Panc1 (cell line): ENCODE results near the gene ZNF18. TPM values are rescaled to one million over a fixed set of nuclear protein-coding genes. Genes with fewer than 3 reads are reported as not detected.

Experiments used
- ATAC-seq: fragments of 200-7000 bp; cut with Tn5 transposase; 2 replicates; pipeline ENCODE4 v1.9.1; 2020; ENCODE audit warnings: mild to moderate bottlenecking, moderate library complexity
- BruUV-seq: library from RNA; stranded (reverse); fragments of 400-500 nt; replicated peaks from 2 replicates; lab custom pipeline; 2021; lab: Mats Ljungman, UMichigan
- CTCF ChIA-PET: fragments of 300-600 bp; sonication (Branson Sonifier 250); formaldehyde crosslinking; loops from one replicate; lab custom pipeline; 2022; ENCODE audit warnings: antibody characterized with exemption; lab: Charles Lee
- POLR2A ChIA-PET: fragments of 300-600 bp; sonication (Branson Sonifier 250); formaldehyde crosslinking; loops from one replicate; lab custom pipeline; 2022; ENCODE audit warnings: antibody characterized with exemption; lab: Charles Lee
- DNase-seq: peaks from one replicate; pipeline ENCODE4 v3.0.0-alpha.2; 2010; ENCODE audit warnings: low read depth, low spot score
- H3K27ac ChIP-seq: 2 replicates; pipeline ENCODE4 v1.5.1; 2011; ENCODE audit warnings: mild to moderate bottlenecking, low read length, inconsistent platforms
- H3K27me3 ChIP-seq: fragments of 200-500 bp; sonication (Bioruptor generic); 2 replicates; pipeline ENCODE4 v1.6.0; 2014; ENCODE audit warnings: low read length, inconsistent platforms; ENCODE audit not compliant: control insufficient read depth, insufficient read depth
- H3K36me3 ChIP-seq: fragments of 200-500 bp; sonication (Bioruptor generic); 2 replicates; pipeline ENCODE4 v1.5.1; 2014; ENCODE audit warnings: inconsistent platforms, mild to moderate bottlenecking, low read length, moderate library complexity; ENCODE audit not compliant: control insufficient read depth, insufficient read depth
- H3K4me1 ChIP-seq: 2 replicates; pipeline ENCODE4 v1.5.1; 2011; ENCODE audit warnings: inconsistent platforms, mild to moderate bottlenecking, low read length, moderate library complexity; ENCODE audit not compliant: control insufficient read depth, insufficient read depth
- H3K4me3 ChIP-seq, 2 experiments: 2 replicates each; pipeline ENCODE4 v1.5.1; 2011 to 2012; ENCODE audit warnings: low read depth in 2 of 2, low read length in 2 of 2, mild to moderate bottlenecking in 2 of 2, inconsistent platforms in 1 of 2, moderate library complexity in 1 of 2
- H3K9me3 ChIP-seq: fragments of 200-500 bp; sonication (Bioruptor generic); 2 replicates; pipeline ENCODE4 v1.5.1; 2014; ENCODE audit warnings: low read depth, mild to moderate bottlenecking, inconsistent platforms, low read length, moderate library complexity; ENCODE audit not compliant: control insufficient read depth, insufficient read depth
- POLR2AphosphoS5 ChIP-seq: IDR thresholded peaks from 2 replicates; pipeline ENCODE4 v1.6.1; 2012; ENCODE audit warnings: mild to moderate bottlenecking, low read depth, low read length, moderate library complexity
- SIN3A ChIP-seq: IDR thresholded peaks from 2 replicates; pipeline ENCODE4 v1.6.1; 2012; ENCODE audit warnings: low read depth, mild to moderate bottlenecking, low read length, moderate library complexity, borderline replicate concordance; ENCODE audit not compliant: insufficient read depth
- in situ Hi-C: cut with HindIII; loops from 2 replicates; pipeline ENCODE4 v1.10.0; 2016; ENCODE audit warnings: low sequenced_read_pairs, low pct_unique_long_range_greater_than_20kb
- intact Hi-C: fragments of 100-400 bp; cut with micrococcal nuclease; formaldehyde crosslinking; loops from one replicate; pipeline ENCODE4 v1.10.0; 2022; ENCODE audit not compliant: unreplicated experiment
- total RNA-seq: library from RNA; stranded (reverse); gene quantifications from one replicate; pipeline ENCODE4 v1.2.1, GENCODE V29; 2021; ENCODE audit not compliant: unreplicated experiment
- TF ChIP-seq, protein P1 (sequence below): fragments of 450-650 bp; IDR thresholded peaks from 2 replicates; pipeline ENCODE4 v1.5.1; 2017; ENCODE audit warnings: mild to moderate bottlenecking
- TF ChIP-seq, protein P2 (sequence below), 2 experiments: IDR thresholded peaks; 2 replicates each; pipeline ENCODE4 v1.6.1; 2011 to 2012; ENCODE audit warnings: low read depth in 2 of 2, control low read depth in 1 of 2, low read length in 1 of 2, mild to moderate bottlenecking in 1 of 2, moderate library complexity in 1 of 2; ENCODE audit not compliant: insufficient read depth in 1 of 2

ZNF18 gene
- total RNA-seq, 1 experiment from 2014 or later, result 7.4 TPM

DNA sequence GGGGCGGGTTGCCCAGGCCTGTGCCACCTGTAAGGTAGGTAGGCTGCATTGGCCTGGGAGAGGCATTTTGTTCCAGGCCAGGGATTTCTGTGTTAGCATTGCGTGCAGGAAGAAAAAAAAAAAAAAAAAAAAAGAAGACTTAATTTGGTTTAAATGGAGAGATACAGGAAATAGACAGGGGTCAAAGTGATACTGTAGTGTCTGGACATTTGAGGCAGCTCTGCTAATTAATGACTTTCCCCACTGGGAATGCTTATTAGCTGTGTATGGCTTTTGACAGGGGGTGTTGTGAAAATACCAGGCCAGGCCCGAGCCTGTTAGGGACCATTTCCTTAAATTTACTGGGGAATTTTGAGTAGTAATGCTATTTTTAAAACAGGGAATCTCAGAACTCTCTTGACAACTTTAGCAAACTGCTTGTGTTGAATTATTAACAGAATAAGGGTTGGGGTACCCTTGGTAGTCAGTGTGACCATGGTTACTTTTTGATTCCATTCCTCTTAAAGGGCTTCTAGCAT lies 24.4 kb upstream of the ZNF18 start:
- no peaks in the 10 kb centered on the region for H3K9me3 ChIP-seq
- CTCF ChIA-PET, result no interaction called here
- peak overlapping the region; percentile 57; the same call in 1 of the 2 replicates for H3K27ac ChIP-seq
- no peak for DNase-seq
- no peak for ATAC-seq
- in situ Hi-C loops, result no loop called here
- H3K36me3 ChIP-seq, result no peaks in the 10 kb centered on the region
- no peaks in the 10 kb centered on the region; the same call in 1 of the 2 replicates for H3K27me3 ChIP-seq
- BruUV-seq, result no TSS peak
- intact Hi-C loops, result no loop called here
- peaks cover 9% of the 10 kb centered on the region for H3K4me1 ChIP-seq
- POLR2A ChIA-PET, result no interaction called here
- TF ChIP-seq, protein P1, sequence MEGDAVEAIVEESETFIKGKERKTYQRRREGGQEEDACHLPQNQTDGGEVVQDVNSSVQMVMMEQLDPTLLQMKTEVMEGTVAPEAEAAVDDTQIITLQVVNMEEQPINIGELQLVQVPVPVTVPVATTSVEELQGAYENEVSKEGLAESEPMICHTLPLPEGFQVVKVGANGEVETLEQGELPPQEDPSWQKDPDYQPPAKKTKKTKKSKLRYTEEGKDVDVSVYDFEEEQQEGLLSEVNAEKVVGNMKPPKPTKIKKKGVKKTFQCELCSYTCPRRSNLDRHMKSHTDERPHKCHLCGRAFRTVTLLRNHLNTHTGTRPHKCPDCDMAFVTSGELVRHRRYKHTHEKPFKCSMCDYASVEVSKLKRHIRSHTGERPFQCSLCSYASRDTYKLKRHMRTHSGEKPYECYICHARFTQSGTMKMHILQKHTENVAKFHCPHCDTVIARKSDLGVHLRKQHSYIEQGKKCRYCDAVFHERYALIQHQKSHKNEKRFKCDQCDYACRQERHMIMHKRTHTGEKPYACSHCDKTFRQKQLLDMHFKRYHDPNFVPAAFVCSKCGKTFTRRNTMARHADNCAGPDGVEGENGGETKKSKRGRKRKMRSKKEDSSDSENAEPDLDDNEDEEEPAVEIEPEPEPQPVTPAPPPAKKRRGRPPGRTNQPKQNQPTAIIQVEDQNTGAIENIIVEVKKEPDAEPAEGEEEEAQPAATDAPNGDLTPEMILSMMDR, result no peak
- TF ChIP-seq, protein P2, sequence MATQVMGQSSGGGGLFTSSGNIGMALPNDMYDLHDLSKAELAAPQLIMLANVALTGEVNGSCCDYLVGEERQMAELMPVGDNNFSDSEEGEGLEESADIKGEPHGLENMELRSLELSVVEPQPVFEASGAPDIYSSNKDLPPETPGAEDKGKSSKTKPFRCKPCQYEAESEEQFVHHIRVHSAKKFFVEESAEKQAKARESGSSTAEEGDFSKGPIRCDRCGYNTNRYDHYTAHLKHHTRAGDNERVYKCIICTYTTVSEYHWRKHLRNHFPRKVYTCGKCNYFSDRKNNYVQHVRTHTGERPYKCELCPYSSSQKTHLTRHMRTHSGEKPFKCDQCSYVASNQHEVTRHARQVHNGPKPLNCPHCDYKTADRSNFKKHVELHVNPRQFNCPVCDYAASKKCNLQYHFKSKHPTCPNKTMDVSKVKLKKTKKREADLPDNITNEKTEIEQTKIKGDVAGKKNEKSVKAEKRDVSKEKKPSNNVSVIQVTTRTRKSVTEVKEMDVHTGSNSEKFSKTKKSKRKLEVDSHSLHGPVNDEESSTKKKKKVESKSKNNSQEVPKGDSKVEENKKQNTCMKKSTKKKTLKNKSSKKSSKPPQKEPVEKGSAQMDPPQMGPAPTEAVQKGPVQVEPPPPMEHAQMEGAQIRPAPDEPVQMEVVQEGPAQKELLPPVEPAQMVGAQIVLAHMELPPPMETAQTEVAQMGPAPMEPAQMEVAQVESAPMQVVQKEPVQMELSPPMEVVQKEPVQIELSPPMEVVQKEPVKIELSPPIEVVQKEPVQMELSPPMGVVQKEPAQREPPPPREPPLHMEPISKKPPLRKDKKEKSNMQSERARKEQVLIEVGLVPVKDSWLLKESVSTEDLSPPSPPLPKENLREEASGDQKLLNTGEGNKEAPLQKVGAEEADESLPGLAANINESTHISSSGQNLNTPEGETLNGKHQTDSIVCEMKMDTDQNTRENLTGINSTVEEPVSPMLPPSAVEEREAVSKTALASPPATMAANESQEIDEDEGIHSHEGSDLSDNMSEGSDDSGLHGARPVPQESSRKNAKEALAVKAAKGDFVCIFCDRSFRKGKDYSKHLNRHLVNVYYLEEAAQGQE (IDR thresholded peaks at IDR 0.05; ENCODE audit: insufficient read depth in 1 of 2, low read depth in 2 of 2, low read length in 1 of 2), result no peak
- TF ChIP-seq POLR2AphosphoS5 (no peak), SIN3A (no peak)
- H3K4me3 ChIP-seq, result peak overlapping the region; percentile 58 to 61

DNA sequence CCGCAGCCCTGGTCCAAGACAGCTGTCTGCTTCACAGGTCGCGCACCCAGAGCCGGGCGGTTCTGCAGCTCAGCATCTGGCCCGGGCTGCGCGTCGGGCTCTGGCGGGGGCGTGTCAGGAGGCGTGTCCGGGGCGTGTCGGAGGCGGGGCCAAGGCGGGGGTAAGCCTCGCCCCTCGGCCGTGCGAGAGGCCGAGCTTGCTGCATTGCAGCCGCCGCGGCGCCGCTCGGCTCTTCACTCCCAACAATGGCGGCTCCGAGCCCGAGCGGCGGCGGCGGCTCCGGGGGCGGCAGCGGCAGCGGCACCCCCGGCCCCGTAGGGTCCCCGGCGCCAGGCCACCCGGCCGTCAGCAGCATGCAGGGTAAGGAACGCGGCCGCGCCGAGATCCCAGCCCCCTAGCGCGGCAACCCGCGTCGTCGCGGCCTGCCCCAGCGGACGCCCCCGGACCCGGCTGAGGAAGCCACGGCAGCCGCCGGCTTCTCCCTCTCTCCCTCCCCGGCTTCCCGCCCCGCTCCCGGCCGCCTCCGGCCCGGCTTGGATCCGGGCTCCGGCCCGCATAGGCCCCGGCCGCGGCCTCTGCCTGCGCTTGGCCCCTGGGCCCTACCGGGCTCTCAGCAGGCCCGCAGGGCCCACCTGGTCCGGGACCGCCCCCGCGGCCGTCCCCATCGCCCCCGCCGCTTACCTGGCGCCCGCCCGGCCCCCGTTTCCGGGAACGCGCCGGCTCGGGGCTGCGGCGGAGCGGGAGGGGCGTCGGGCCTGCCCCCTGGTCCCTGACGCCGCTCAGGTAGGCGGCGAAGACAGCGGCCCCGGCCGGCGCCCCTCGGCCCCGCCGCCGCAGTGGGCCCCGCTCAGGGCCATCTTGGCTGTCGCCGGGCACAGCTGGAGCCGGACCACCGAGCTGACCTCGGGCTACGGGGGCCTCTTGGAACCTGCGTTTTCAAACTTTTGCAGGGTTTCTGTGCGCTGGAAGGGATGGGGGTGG lies 23.7 kb upstream of the ZNF18 start, which contains the start of gene MAP2K4:
Gene MAP2K4 (plus strand): TSS at position 236 of the 981 bp plus-strand sequence. CDS start 10 bp downstream, at position 246.
- intact Hi-C loops, result no loop called here
- TF ChIP-seq POLR2AphosphoS5, result peak; percentile 47; the same call in 1 of the 2 replicates
- TF ChIP-seq, protein P2 (IDR thresholded peaks at IDR 0.05; ENCODE audit: insufficient read depth in 1 of 2, low read depth in 2 of 2, low read length in 1 of 2), result no peak
- ChIA-PET CTCF (interaction anchor here (0.6 kb wide), 1 partner anchor 39 kb away, joined by 9 read pairs; no protein-coding TSS in a partner anchor), POLR2A (no interaction called here)
- Histone ChIP-seq H3K4me3 (peak within 1 kb of the TSS; percentile 60 to 61), H3K4me1 (peaks cover 9% of the 10 kb centered on the region), H3K36me3 (no peaks in the 10 kb centered on the region), H3K27me3 (no peaks in the 10 kb centered on the region; the same call in 1 of the 2 replicates), H3K27ac (peak within 1 kb of the TSS; percentile 57; the same call in 1 of the 2 replicates), H3K9me3 (no peaks in the 10 kb centered on the region)
- ATAC-seq (peak; percentile 99), DNase-seq (no peak)
- BruUV-seq, result no TSS peak
- in situ Hi-C loops, result no loop called here
